GM18951 (cell line): ENCODE data around the gene EARS2.
"Not testable (repeated sequence)": the region's sequence is repeated elsewhere in the genome, so short reads cannot be mapped to it uniquely, and the experiment has no call there.

Experiments used
- POLR2A ChIP-seq: IDR thresholded peaks from 4 replicates; pipeline ENCODE4 v1.6.1; 2011; ENCODE audit warnings: mild to moderate bottlenecking; ENCODE audit not compliant: insufficient read length, insufficient read depth; ENCODE audit errors: extremely low read depth
- in situ Hi-C: fragments of 300-500 bp; cut with MboI; formaldehyde crosslinking; loops from one replicate; pipeline ENCODE4 v1.12.0; 2022; ENCODE audit warnings: low sequenced_read_pairs, mixed read lengths, inconsistent platforms; ENCODE audit not compliant: unreplicated experiment

Gene EARS2

GRCh38 chr16:23514381-23515152 is 42.6 kb downstream of the EARS2 start:
- TF ChIP-seq POLR2A = no peak
- in situ Hi-C loops = no loop called here

- TF ChIP-seq POLR2A = no peak
- in situ Hi-C loops = no loop called here
Measured at GRCh38 chr16:23512168-23512695, 44.9 kb downstream of the EARS2 start.

GRCh38 chr16:23511731-23512130 is 45.4 kb downstream of the EARS2 start:
- TF ChIP-seq POLR2A = no peak
- in situ Hi-C loops = no loop called here

- in situ Hi-C loops = not testable (repeated sequence)
Measured at GRCh38 chr16:23510915-23511270, 46.3 kb downstream of the EARS2 start.

- in situ Hi-C loops = no loop called here
- peak; percentile 92 for TF ChIP-seq POLR2A
Measured at GRCh38 chr16:23510164-23510914, 46.8 kb downstream of the EARS2 start, which contains the start of gene GGA2. TSS of gene GGA2 (minus strand) at chr16:23510494. CDS start at chr16:23510411, 83 bp downstream.

- in situ Hi-C loops = no loop called here
- TF ChIP-seq POLR2A = no peak
Measured at GRCh38 chr16:23509782-23510163, 47.4 kb downstream of the EARS2 start.

GRCh38 chr16:23509441-23509754 is 47.8 kb downstream of the EARS2 start:
- no peak for TF ChIP-seq POLR2A
- in situ Hi-C loops = no loop called here

GRCh38 chr16:23508589-23509440 is 48.3 kb downstream of the EARS2 start:
- no peak for TF ChIP-seq POLR2A
- in situ Hi-C loops = no loop called here

- TF ChIP-seq POLR2A = no peak
- in situ Hi-C loops = no loop called here
Measured at GRCh38 chr16:23506606-23506994, 50.5 kb downstream of the EARS2 start.

- TF ChIP-seq POLR2A = no peak
- in situ Hi-C loops = no loop called here
Measured at GRCh38 chr16:23505671-23506605, 51.2 kb downstream of the EARS2 start.

- in situ Hi-C loops = no loop called here
- no peak for TF ChIP-seq POLR2A
Measured at GRCh38 chr16:23505180-23505665, 51.9 kb downstream of the EARS2 start.
